Natural killer cell (primary cell): ENCODE data around the gene ERN1. TPM values are rescaled to one million over a fixed set of nuclear protein-coding genes. Genes with fewer than 3 reads are reported as not detected.

Experiments
- ATAC-seq, 3 donors: fragments of 150-1000 bp in 2 of 3; fragments of 200-7000 bp in 1 of 3; cut with Tn5 transposase; 1 replicate in 1 of 3; 2 replicates in 2 of 3; pipeline ENCODE4 v1.10.0; 2021; ENCODE audit warnings: mild to moderate bottlenecking in 2 of 3, moderate library complexity in 2 of 3
- DNase-seq, 2 donors: peaks; one replicate each; pipeline versions ENCODE4 v3.0.0 to v3.0.0-alpha.2; 2013 to 2021; ENCODE audit warnings: mixed read lengths in 1 of 2
- H3K27ac ChIP-seq: one replicate; pipeline ENCODE4 v1.5.1; 2013; ENCODE audit warnings: mild to moderate bottlenecking, low read length
- H3K27me3 ChIP-seq: one replicate; pipeline ENCODE4 v1.6.1; 2013; ENCODE audit warnings: low read length; ENCODE audit not compliant: control insufficient read depth, insufficient read depth
- H3K36me3 ChIP-seq: one replicate; pipeline ENCODE4 v1.6.1; 2013; ENCODE audit warnings: low read length; ENCODE audit not compliant: control insufficient read depth, insufficient read depth
- H3K4me1 ChIP-seq: one replicate; pipeline ENCODE4 v1.6.1; 2013; ENCODE audit warnings: low read length; ENCODE audit not compliant: control insufficient read depth, insufficient read depth
- H3K4me3 ChIP-seq: one replicate; pipeline ENCODE4 v1.5.1; 2013; ENCODE audit warnings: low read length
- H3K9me3 ChIP-seq: one replicate; pipeline ENCODE4 v1.6.1; 2013; ENCODE audit warnings: low read length; ENCODE audit not compliant: control insufficient read depth, insufficient read depth
- H3K27ac Mint-ChIP-seq, 2 donors: one replicate each; pipeline ENCODE4 v1.8.0; 2022; ENCODE audit warnings: mild to moderate bottlenecking in 2 of 2, mixed read lengths in 2 of 2, moderate library complexity in 1 of 2
- H3K27me3 Mint-ChIP-seq, 2 donors: one replicate each; pipeline ENCODE4 v1.8.0; 2022; ENCODE audit warnings: low read depth in 2 of 2, mixed read lengths in 2 of 2
- H3K36me3 Mint-ChIP-seq: one replicate; pipeline ENCODE4 v1.8.0; 2022; ENCODE audit warnings: mixed read lengths
- H3K4me1 Mint-ChIP-seq, 2 donors: one replicate each; pipeline ENCODE4 v1.8.0; 2022; ENCODE audit warnings: mixed read lengths in 2 of 2
- H3K4me3 Mint-ChIP-seq: one replicate; pipeline ENCODE4 v1.8.0; 2022; ENCODE audit warnings: mild to moderate bottlenecking, moderate library complexity, mixed read lengths
- H3K9me3 Mint-ChIP-seq, 2 donors: one replicate each; pipeline ENCODE4 v1.8.0; 2022; ENCODE audit warnings: mixed read lengths in 2 of 2
- CTCF ChIP-seq: fragments of 200-600 bp; IDR thresholded peaks from one replicate; pipeline ENCODE4 v1.8.0; 2022; ENCODE audit warnings: antibody characterized with exemption
- WGBS: methylation state at CpG from one replicate; pipeline ENCODE4 v1.1.7; 2013; ENCODE audit warnings: missing lambda C conversion rate; ENCODE audit not compliant: insufficient coverage; 5-methylcytosine and 5-hydroxymethylcytosine counted together
- intact Hi-C: fragments of 100-400 bp; cut with micrococcal nuclease; formaldehyde crosslinking; loops from one replicate; pipeline ENCODE4 v1.14.2; 2022
- total RNA-seq, 4 donors: library from RNA; stranded (reverse); fragments of 120-200 nt in 1 of 4; gene quantifications; one replicate each; pipeline versions ENCODE4 v1.2.3 to v1.2.4, GENCODE V29; 2013 to 2022

Gene ERN1
- total RNA-seq, 3 donors from 2014 or later (not counting 1 experiment from before 2014, with no cell fraction given) = 52.9 to 90.5 (median 67.2) TPM

- Mint-ChIP-seq H3K27ac (no peak overlapping the region), H3K36me3 (no peaks in the 10 kb centered on the region), H3K4me3 (no peak overlapping the region), H3K4me1 (peaks cover 15 to 47% of the 10 kb centered on the region in 2 donors), H3K9me3 (no peaks in the 10 kb centered on the region), H3K27me3 (no peaks in the 10 kb centered on the region)
- 78% methylated on average over 10 of the region's 10 CpGs for WGBS
- intact Hi-C loops = no loop called here
- Histone ChIP-seq H3K36me3 (no peaks in the 10 kb centered on the region), H3K4me1 (peaks cover 17% of the 10 kb centered on the region), H3K27ac (no peak overlapping the region), H3K4me3 (no peak overlapping the region), H3K9me3 (no peaks in the 10 kb centered on the region), H3K27me3 (no peaks in the 10 kb centered on the region)
- TF ChIP-seq CTCF = no peak
- ATAC-seq = no peak
- DNase-seq = no peak
Measured at GRCh38 chr17:64117981-64118979, 11.7 kb downstream of the ERN1 start.

- DNase-seq (peak in 1 of 2 donors; percentile 29), ATAC-seq (no peak)
- intact Hi-C loops = no loop called here
- no peak overlapping the region for H3K4me3 ChIP-seq
- no peak overlapping the region for H3K27ac ChIP-seq
- Mint-ChIP-seq H3K9me3 (no peaks in the 10 kb centered on the region), H3K4me3 (no peak overlapping the region), H3K27me3 (no peaks in the 10 kb centered on the region), H3K27ac (no peak overlapping the region), H3K36me3 (no peaks in the 10 kb centered on the region), H3K4me1 (peaks cover 13 to 48% of the 10 kb centered on the region in 2 donors)
- H3K4me1 ChIP-seq = peaks cover 15% of the 10 kb centered on the region
- no peaks in the 10 kb centered on the region for H3K9me3 ChIP-seq
- no peak for TF ChIP-seq CTCF
- H3K36me3 ChIP-seq = no peaks in the 10 kb centered on the region
- no peaks in the 10 kb centered on the region for H3K27me3 ChIP-seq
- WGBS = 76% methylated on average over 7 of the region's 7 CpGs
Measured at GRCh38 chr17:64115822-64116534, 14.0 kb downstream of the ERN1 start.

- no peak overlapping the region for H3K4me3 Mint-ChIP-seq
- Histone ChIP-seq H3K36me3 (no peaks in the 10 kb centered on the region), H3K27me3 (no peaks in the 10 kb centered on the region), H3K9me3 (no peaks in the 10 kb centered on the region), H3K4me1 (peaks cover 12% of the 10 kb centered on the region), H3K27ac (no peak overlapping the region), H3K4me3 (no peak overlapping the region)
- ATAC-seq (no peak), DNase-seq (no peak)
- TF ChIP-seq CTCF = no peak
- H3K9me3 Mint-ChIP-seq = no peaks in the 10 kb centered on the region
- no peaks in the 10 kb centered on the region for H3K27me3 Mint-ChIP-seq
- H3K4me1 Mint-ChIP-seq = peaks cover 11 to 47% of the 10 kb centered on the region in 2 donors
- WGBS = 97% methylated on average over 8 of the region's 8 CpGs
- no peak overlapping the region for H3K27ac Mint-ChIP-seq
- intact Hi-C loops = no loop called here
- no peaks in the 10 kb centered on the region for H3K36me3 Mint-ChIP-seq
Measured at GRCh38 chr17:64115043-64115698, 14.8 kb downstream of the ERN1 start.
